Smooth muscle cell (in vitro differentiated cells): ENCODE measurements around the gene PDE6H. TPM values are rescaled to one million over a fixed set of nuclear protein-coding genes. Genes with fewer than 3 reads are reported as not detected.

Source experiments
- DNase-seq: peaks from one replicate; lab custom pipeline; 2025; ENCODE audit not compliant: unreplicated experiment; lab: John Stamatoyannopoulos, UW
- H2AFZ ChIP-seq: fragments of 200-600 bp; sonication (generic); 2 replicates; pipeline ENCODE4 v1.6.0; 2016; ENCODE audit warnings: antibody characterized with exemption, low read depth, mild to moderate bottlenecking
- H3F3A ChIP-seq: fragments of 200-600 bp; sonication (generic); 2 replicates; pipeline ENCODE4 v1.6.0; 2017; ENCODE audit warnings: antibody characterized with exemption, low read depth
- H3K27ac ChIP-seq: fragments of 200-600 bp; sonication (generic); 2 replicates; pipeline ENCODE4 v1.5.1; 2016; ENCODE audit warnings: low read depth, mild to moderate bottlenecking
- H3K27me3 ChIP-seq: fragments of 200-600 bp; sonication (generic); 2 replicates; pipeline ENCODE4 v1.6.1; 2016; ENCODE audit warnings: low read depth, mild to moderate bottlenecking
- H3K36me3 ChIP-seq: fragments of 200-600 bp; sonication (generic); 2 replicates; pipeline ENCODE4 v1.5.1; 2016; ENCODE audit warnings: low read depth
- H3K4me1 ChIP-seq: fragments of 200-600 bp; sonication (generic); 2 replicates; pipeline ENCODE4 v1.5.1; 2016; ENCODE audit warnings: low read depth
- H3K4me2 ChIP-seq: fragments of 200-600 bp; sonication (generic); 2 replicates; pipeline ENCODE4 v1.6.0; 2016; ENCODE audit warnings: mild to moderate bottlenecking
- H3K4me3 ChIP-seq: fragments of 200-600 bp; sonication (generic); 2 replicates; pipeline ENCODE4 v1.5.1; 2016; ENCODE audit warnings: mild to moderate bottlenecking
- H3K79me2 ChIP-seq: fragments of 200-600 bp; sonication (generic); 2 replicates; pipeline ENCODE4 v1.6.0; 2016; ENCODE audit warnings: low read depth, mild to moderate bottlenecking
- H3K9ac ChIP-seq: fragments of 200-600 bp; sonication (generic); 2 replicates; pipeline ENCODE4 v1.6.0; 2016; ENCODE audit warnings: low read depth
- H3K9me3 ChIP-seq: fragments of 200-600 bp; sonication (generic); replicated peaks from 2 replicates; pipeline ENCODE4 v1.5.1; 2016; ENCODE audit warnings: low read depth
- H4K20me1 ChIP-seq: fragments of 200-600 bp; sonication (generic); 2 replicates; pipeline ENCODE4 v1.6.0; 2016; ENCODE audit warnings: low read depth
- WGBS: methylation state at CpG from one replicate; pipeline ENCODE4 v1.1.7; 2016; ENCODE audit warnings: low lambda C conversion rate; 5-methylcytosine and 5-hydroxymethylcytosine counted together
- polyA plus RNA-seq: library from polyadenylated mRNA; unstranded; fragments of >200 nt; fragmentation: Nextera tagmentation; extraction: Ambion mirVana; gene quantifications from 2 replicates; pipeline ENCODE4 v1.2.1, GENCODE V29; 2016
- total RNA-seq: library from RNA; depleted of rRNA; stranded (reverse); fragments of >200 nt; gene quantifications from 2 replicates; pipeline ENCODE4 v1.2.3, GENCODE V29; 2014
- TF ChIP-seq, protein P1 (sequence below): fragments of 200-600 bp; sonication (generic); IDR thresholded peaks from 2 replicates; pipeline ENCODE4 v1.5.1; 2017; ENCODE audit warnings: borderline replicate concordance, mild to moderate bottlenecking, antibody characterized with exemption; ENCODE audit not compliant: insufficient read depth, poor library complexity, severe bottlenecking

PDE6H gene
- total and polyA plus RNA-seq, 2 experiments from 2014 or later: not detected

- Histone ChIP-seq H3K4me2 (no peak overlapping the region), H3K27me3 (no peaks in the 10 kb centered on the region), H3K4me1 (peaks cover 6% of the 10 kb centered on the region), H3F3A (no peaks in the 10 kb centered on the region), H3K36me3 (no peaks in the 10 kb centered on the region), H3K9me3 (no peaks in the 10 kb centered on the region), H3K9ac (no peak overlapping the region), H3K79me2 (no peaks in the 10 kb centered on the region), H3K4me3 (no peak overlapping the region), H2AFZ (no peak overlapping the region), H4K20me1 (no peaks in the 10 kb centered on the region), H3K27ac (no peak overlapping the region)
- 93% methylated on average over 2 of the region's 2 CpGs for WGBS
- TF ChIP-seq, protein P1, sequence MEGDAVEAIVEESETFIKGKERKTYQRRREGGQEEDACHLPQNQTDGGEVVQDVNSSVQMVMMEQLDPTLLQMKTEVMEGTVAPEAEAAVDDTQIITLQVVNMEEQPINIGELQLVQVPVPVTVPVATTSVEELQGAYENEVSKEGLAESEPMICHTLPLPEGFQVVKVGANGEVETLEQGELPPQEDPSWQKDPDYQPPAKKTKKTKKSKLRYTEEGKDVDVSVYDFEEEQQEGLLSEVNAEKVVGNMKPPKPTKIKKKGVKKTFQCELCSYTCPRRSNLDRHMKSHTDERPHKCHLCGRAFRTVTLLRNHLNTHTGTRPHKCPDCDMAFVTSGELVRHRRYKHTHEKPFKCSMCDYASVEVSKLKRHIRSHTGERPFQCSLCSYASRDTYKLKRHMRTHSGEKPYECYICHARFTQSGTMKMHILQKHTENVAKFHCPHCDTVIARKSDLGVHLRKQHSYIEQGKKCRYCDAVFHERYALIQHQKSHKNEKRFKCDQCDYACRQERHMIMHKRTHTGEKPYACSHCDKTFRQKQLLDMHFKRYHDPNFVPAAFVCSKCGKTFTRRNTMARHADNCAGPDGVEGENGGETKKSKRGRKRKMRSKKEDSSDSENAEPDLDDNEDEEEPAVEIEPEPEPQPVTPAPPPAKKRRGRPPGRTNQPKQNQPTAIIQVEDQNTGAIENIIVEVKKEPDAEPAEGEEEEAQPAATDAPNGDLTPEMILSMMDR: no peak
- DNase-seq: no peak
These were observed 27.0 kb downstream of the PDE6H start for GRCh38 chr12:14999695-15000365.

DNA sequence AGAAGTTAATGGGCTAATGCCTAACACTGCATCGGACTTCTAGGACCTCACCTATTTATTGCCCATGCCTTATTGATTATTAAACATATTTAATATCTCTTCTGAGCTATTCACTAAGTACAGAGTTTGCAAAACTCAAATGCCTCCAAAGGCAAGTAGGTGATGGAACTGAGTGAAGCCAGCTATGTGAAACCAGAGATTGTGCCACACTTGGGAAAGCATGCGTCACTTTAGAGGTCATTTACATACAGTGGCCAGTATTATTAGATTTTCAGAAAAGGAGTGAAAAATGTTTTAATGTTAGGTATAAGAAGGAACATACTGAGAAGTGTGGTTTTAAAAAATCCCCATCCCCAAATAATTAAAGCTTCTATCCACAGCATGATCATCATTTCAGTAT is 27.7 kb downstream of the PDE6H start:
- Histone ChIP-seq H3K9me3 (no peaks in the 10 kb centered on the region), H3K27ac (no peak overlapping the region), H3K4me1 (peaks cover 6% of the 10 kb centered on the region), H3K79me2 (no peaks in the 10 kb centered on the region), H4K20me1 (no peaks in the 10 kb centered on the region), H3K9ac (no peak overlapping the region), H3K27me3 (no peaks in the 10 kb centered on the region), H3K36me3 (no peaks in the 10 kb centered on the region), H3K4me2 (no peak overlapping the region), H3K4me3 (no peak overlapping the region), H3F3A (no peaks in the 10 kb centered on the region), H2AFZ (no peak overlapping the region)
- TF ChIP-seq, protein P1: no peak
- DNase-seq: no peak
- WGBS: 94% methylated on average over 2 of the region's 2 CpGs

DNA sequence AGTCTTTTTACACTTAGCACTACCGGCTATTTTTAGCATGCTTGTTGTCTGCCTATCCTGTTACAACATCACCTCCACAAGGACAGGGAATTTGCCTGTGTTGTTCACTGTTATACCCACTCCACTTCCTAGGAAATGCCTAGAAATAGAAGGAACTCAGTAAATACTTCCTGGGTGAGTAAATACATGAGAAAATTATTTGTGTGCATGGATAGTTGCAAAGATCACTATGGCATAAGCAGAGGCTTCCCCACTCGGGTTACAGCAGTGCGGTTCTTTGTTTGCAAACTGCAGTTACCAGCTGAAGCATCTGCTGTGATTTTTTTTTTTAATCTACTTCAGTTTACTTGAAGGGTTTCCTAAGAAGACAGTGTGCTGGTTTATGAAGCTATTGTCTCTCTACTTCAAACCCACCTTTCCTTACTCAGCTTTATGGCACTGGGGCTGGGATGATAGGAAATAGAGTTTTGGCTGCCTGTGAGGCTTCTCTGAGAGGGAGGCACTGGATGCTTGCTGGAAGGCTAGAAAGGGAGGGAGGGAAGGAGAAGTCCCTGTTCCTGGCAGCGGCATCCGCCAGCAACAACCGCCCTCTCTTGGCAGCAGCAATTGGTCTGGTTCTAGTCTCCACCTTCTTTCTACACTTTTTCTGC is 29.0 kb downstream of the PDE6H start:
- Histone ChIP-seq H3K9me3 (no peaks in the 10 kb centered on the region), H3K4me3 (no peak overlapping the region), H4K20me1 (no peaks in the 10 kb centered on the region), H3F3A (no peaks in the 10 kb centered on the region), H3K4me2 (peak overlapping the region; percentile 49), H3K27me3 (no peaks in the 10 kb centered on the region), H2AFZ (peak overlapping the region; percentile 58), H3K4me1 (peaks cover 6% of the 10 kb centered on the region), H3K9ac (no peak overlapping the region), H3K36me3 (no peaks in the 10 kb centered on the region), H3K27ac (no peak overlapping the region), H3K79me2 (no peaks in the 10 kb centered on the region)
- DNase-seq: no peak
- TF ChIP-seq, protein P1: no peak
- 28% methylated on average over 6 of the region's 6 CpGs for WGBS
